Measurements from ENCODE around the gene NACC1. TPM values are rescaled to one million over a fixed set of nuclear protein-coding genes. Genes with fewer than 3 reads are reported as not detected.
A peak's percentile ranks its signal among the peaks of the same experiment; 100 is the strongest.

The NACC1 gene
- total RNA-seq, 2 experiments from 2014 or later: 13.0 to 13.5 TPM

DNA sequence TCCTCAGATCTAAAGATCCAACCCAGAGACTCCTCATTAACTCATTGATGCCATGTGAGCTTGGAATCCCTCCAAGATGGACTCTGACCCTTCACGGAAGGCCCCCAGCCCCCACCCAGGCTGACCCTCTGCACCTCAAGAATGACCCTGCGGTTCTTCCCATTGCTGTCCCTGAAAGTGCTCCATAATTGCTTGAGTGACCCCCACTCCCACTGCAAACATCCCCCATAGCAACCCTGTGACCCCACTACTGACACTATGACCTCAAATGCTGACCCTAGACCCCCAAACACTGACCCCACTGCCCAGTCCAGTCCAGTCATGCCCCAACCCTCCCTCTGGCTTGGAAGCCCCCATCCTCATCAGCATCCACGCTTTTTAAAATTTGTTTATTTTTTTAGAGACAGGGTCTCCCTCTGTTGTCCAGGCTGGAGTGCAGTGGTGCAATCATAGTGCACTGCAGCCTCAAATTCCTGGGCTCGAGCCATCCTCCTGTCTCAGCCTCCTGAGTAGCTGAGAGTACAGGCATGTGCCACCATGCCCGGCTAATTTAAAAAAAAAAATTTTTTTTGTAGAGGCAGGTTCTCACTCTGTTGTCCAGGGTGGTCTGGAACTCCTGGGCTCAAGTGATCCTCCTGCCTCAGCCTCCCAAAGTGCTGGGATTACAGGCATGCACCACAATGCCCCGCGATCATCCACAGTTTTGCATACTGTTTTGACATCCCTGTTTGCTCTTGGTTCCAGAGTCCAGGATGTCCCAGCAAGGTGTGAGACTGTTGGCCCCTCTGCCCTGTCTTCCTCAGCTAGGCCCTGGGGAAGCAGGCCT is 16.3 kb upstream of the NACC1 start:
- intact Hi-C loops (cut with DNase I, micrococcal nuclease): no loop called here
- ATAC-seq (ENCODE audit: poor library complexity): no peak
- peaks cover 7% of the 10 kb centered on the region for H3K36me3 ChIP-seq (ENCODE audit: insufficient read depth, low read length)
- H3K27me3 ChIP-seq (ENCODE audit: control insufficient read depth in 1 of 2, insufficient read depth in 2 of 2, low read length in 2 of 2): peaks cover 11 to 12% of the 10 kb centered on the region in 2 experiments
- no peak for DNase-seq
- peak overlapping the region in 1 of 2 donors; percentile 73 for H3K27ac ChIP-seq (ENCODE audit: low read depth in 1 of 2, low read length in 2 of 2)
- peak overlapping the region; percentile 76 for H3K27ac Mint-ChIP-seq
- H3K9me3 Mint-ChIP-seq: no peaks in the 10 kb centered on the region
- H3K27me3 Mint-ChIP-seq: peaks cover 13% of the 10 kb centered on the region
- peaks cover 5% of the 10 kb centered on the region for H3K36me3 Mint-ChIP-seq (ENCODE audit: low read depth)
- H3K9me3 ChIP-seq (ENCODE audit: control insufficient read depth in 1 of 2, insufficient read depth in 1 of 2, low read length in 2 of 2): no peaks in the 10 kb centered on the region
- H3K4me1 Mint-ChIP-seq (ENCODE audit: low read depth): peaks cover 58% of the 10 kb centered on the region
- H3K4me3 Mint-ChIP-seq: peak overlapping the region; percentile 83
- CTCF ChIA-PET: interaction anchor here (0.5 to 1.3 kb wide), 3 partner anchors 124 to 136 kb away, joined by 3 to 4 read pairs (median 4); no protein-coding TSS in a partner anchor
- POLR2A ChIA-PET: interaction anchor here (1.3 to 3.5 kb wide), 3 partner anchors 16 to 53 kb away, joined by 3 to 38 read pairs (median 32); partner anchors contain the start of genes NACC1 and TRMT1
- TF ChIP-seq, protein P1, sequence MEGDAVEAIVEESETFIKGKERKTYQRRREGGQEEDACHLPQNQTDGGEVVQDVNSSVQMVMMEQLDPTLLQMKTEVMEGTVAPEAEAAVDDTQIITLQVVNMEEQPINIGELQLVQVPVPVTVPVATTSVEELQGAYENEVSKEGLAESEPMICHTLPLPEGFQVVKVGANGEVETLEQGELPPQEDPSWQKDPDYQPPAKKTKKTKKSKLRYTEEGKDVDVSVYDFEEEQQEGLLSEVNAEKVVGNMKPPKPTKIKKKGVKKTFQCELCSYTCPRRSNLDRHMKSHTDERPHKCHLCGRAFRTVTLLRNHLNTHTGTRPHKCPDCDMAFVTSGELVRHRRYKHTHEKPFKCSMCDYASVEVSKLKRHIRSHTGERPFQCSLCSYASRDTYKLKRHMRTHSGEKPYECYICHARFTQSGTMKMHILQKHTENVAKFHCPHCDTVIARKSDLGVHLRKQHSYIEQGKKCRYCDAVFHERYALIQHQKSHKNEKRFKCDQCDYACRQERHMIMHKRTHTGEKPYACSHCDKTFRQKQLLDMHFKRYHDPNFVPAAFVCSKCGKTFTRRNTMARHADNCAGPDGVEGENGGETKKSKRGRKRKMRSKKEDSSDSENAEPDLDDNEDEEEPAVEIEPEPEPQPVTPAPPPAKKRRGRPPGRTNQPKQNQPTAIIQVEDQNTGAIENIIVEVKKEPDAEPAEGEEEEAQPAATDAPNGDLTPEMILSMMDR (IDR thresholded peaks at IDR 0.05): no peak
- peak overlapping the region; percentile 67 for H3K4me3 ChIP-seq (ENCODE audit: low read length)
- H3K4me1 ChIP-seq (ENCODE audit: insufficient read depth, low read length): peaks cover 93% of the 10 kb centered on the region

DNA sequence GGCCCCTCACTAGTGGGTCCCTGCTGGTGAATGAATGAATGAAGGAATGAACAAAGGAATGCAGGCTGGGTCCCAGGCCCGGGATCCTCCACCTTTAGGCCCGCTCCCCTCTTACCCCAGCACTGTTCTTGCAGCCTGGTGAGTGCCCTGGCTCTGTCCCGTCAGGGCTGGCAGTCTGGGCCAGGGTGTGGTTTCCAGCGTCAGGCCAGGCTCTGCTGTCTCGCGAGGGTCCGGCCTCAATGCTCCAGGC is 15.7 kb upstream of the NACC1 start:
- ATAC-seq (ENCODE audit: poor library complexity): no peak
- peak in 1 of 14 experiments; percentile 19 for DNase-seq
- H3K27me3 ChIP-seq (ENCODE audit: control insufficient read depth in 1 of 2, insufficient read depth in 2 of 2, low read length in 2 of 2): peaks cover 7 to 9% of the 10 kb centered on the region in 2 experiments
- H3K4me3 ChIP-seq (ENCODE audit: low read length): peak overlapping the region; percentile 67
- Mint-ChIP-seq H3K27ac (peak overlapping the region; percentile 76), H3K9me3 (no peaks in the 10 kb centered on the region), H3K27me3 (peaks cover 8% of the 10 kb centered on the region), H3K36me3 (ENCODE audit: low read depth) (peaks cover 6% of the 10 kb centered on the region), H3K4me3 (peak overlapping the region; percentile 83), H3K4me1 (ENCODE audit: low read depth) (peaks cover 53% of the 10 kb centered on the region)
- intact Hi-C loops (cut with DNase I, micrococcal nuclease): no loop called here
- TF ChIP-seq, protein P1 (IDR thresholded peaks at IDR 0.05): no peak
- H3K36me3 ChIP-seq (ENCODE audit: insufficient read depth, low read length): peaks cover 8% of the 10 kb centered on the region
- H3K9me3 ChIP-seq (ENCODE audit: control insufficient read depth in 1 of 2, insufficient read depth in 1 of 2, low read length in 2 of 2): no peaks in the 10 kb centered on the region
- ChIA-PET POLR2A (interaction anchor here (1.2 to 3.5 kb wide), 4 partner anchors 15 to 53 kb away, joined by 3 to 38 read pairs (median 18); partner anchors contain the start of genes NACC1 and TRMT1), CTCF (interaction anchor here (0.5 to 1.3 kb wide), 3 partner anchors 125 to 137 kb away, joined by 3 to 4 read pairs (median 4); no protein-coding TSS in a partner anchor)
- peaks cover 88% of the 10 kb centered on the region for H3K4me1 ChIP-seq (ENCODE audit: insufficient read depth, low read length)
- peak overlapping the region in 1 of 2 donors; percentile 73 for H3K27ac ChIP-seq (ENCODE audit: low read depth in 1 of 2, low read length in 2 of 2)

DNA sequence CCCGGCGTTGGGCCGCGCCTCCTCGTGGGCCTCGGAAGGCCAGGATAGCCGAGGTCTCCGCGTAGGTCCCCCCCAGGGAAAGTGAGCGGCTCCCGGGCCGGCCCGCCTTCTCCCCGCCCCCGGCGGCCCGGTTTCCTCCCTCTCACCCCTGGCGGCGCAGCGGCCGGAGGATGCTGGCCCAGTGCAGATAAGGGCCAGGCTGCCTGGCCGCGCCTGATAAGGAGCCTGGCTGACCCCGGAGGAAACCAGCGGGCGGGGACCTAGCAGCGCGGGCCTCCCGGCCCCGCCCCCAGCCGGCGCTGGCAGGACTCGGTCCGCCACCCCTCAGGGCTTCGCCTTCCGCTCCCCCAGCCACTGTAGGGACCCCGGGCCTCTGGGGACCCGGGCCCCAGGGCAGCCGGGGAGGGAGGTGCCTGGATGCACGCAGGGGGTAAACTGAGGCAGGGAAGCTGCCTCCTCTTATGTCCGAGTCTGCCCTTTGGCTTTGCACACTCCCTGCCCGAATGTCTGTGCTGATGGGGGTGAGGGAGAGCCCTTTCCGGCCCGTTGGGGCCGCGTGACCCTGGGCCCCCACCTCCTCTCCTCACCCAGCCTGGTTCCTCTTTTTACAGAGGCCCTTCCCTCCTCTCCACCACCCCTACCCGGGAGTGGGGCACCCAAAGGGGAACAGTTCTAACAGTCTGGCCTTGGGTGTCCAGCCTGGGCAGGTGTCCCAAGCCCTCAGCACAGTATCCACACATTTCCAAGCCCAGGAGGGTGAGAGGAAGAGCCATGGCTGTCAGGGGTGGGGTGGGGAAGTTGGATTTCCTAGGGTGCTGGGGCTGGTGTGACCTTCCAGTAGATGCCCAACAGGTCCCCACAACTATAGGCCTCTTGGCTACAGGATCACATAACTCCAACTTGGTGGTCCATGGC is 15.1 kb upstream of the NACC1 start, which contains the start of gene LYL1:
TSS of gene LYL1 (minus strand) at position 193 of the 915 bp plus-strand sequence. CDS start 1,687 bp downstream, outside the sequence.
- TF ChIP-seq, protein P1 (IDR thresholded peaks at IDR 0.05): no peak
- Mint-ChIP-seq H3K27ac (peak within 1 kb of the TSS; percentile 76), H3K9me3 (no peaks in the 10 kb centered on the region), H3K4me1 (ENCODE audit: low read depth) (peaks cover 51% of the 10 kb centered on the region), H3K4me3 (peak within 1 kb of the TSS; percentile 83), H3K36me3 (ENCODE audit: low read depth) (peaks cover 10% of the 10 kb centered on the region), H3K27me3 (peaks cover 7% of the 10 kb centered on the region)
- POLR2A ChIA-PET: interaction anchor here (1.2 to 2.5 kb wide), 2 partner anchors 8 to 15 kb away, joined by 4 to 16 read pairs; partner anchors contain the start of gene NACC1
- Histone ChIP-seq H3K27me3 (ENCODE audit: control insufficient read depth in 1 of 2, insufficient read depth in 2 of 2, low read length in 2 of 2) (peaks cover under 1 to 5% of the 10 kb centered on the region in 2 experiments), H3K9me3 (ENCODE audit: control insufficient read depth in 1 of 2, insufficient read depth in 1 of 2, low read length in 2 of 2) (no peaks in the 10 kb centered on the region), H3K4me3 (ENCODE audit: low read length) (peak within 1 kb of the TSS; percentile 67), H3K27ac (ENCODE audit: low read depth in 1 of 2, low read length in 2 of 2) (peak within 1 kb of the TSS; percentile 41 to 73), H3K4me1 (ENCODE audit: insufficient read depth, low read length) (peaks cover 82% of the 10 kb centered on the region), H3K36me3 (ENCODE audit: insufficient read depth, low read length) (peaks cover 10% of the 10 kb centered on the region)
- intact Hi-C loops (cut with DNase I, micrococcal nuclease): no loop called here
- CTCF ChIA-PET: interaction anchor here (0.7 to 2.5 kb wide), 6 partner anchors 14 to 278 kb away, joined by 3 to 17 read pairs (median 4); partner anchors contain the start of genes NACC1 and TRMT1
- ATAC-seq (ENCODE audit: poor library complexity): no peak
- DNase-seq: peak in 4 of 14 experiments; percentile 53 to 69 (median 56)
